Measurements from ENCODE around the gene KIF21B.

Gene KIF21B

DNA sequence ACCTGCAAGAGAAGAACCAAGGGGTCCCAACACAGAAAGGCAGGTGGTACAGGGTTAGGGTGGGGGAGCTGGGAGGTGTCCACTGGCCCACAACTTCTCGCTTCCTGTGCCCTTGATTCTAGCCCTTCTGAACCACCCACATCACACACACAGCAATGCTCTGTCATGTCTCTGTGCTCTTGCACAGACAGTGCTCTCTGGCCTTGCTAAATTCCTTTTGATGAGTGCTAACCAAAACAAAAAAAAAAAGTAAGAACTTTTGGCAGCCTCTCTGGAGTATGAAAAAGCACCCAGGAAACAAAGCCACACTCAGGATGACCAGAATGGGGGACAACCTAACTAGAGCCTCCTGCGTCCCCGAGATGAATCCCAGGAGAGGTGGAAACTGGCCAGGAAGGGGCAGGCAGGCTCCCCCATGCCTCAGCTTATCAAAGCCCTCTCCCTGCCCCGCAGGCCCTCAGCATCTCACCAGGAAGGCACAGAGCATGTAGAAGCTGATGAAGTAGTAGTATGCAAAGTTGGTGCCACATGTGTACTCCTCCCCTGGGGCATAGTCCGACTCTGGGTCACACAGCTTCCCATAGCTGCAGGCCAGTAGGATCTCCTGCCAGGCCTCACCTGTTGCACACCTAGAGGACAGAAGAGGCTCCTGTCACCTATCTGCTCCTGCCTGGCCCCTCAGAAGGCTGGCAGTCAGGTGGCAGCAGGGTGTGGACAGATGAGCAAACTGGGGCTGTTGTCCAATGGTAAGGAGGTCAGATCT is 27.2 kb upstream of the KIF21B start:
- H4K20me1 ChIP-seq (ENCODE audit: insufficient read depth, low read length) = no peaks in the 10 kb centered on the region
- no peak for TF ChIP-seq EZH2 (IDR thresholded peaks at IDR 0.05; ENCODE audit: borderline replicate concordance, low read length)
- TF ChIP-seq CTCF (IDR thresholded peaks at IDR 0.05; ENCODE audit: low read length) = no peak
- H3K9me2 ChIP-seq (ENCODE audit: low read depth, low read length) = no peaks in the 10 kb centered on the region
- H3K36me3 ChIP-seq (ENCODE audit: insufficient read depth, low read length) = no peaks in the 10 kb centered on the region
- H3K27me3 ChIP-seq (ENCODE audit: insufficient read depth, low read length) = peaks cover 10% of the 10 kb centered on the region
- H3K27ac ChIP-seq (ENCODE audit: low read depth, low read length, poor library complexity, severe bottlenecking) = no peak overlapping the region
- H2AFZ ChIP-seq (ENCODE audit: low read length) = no peak overlapping the region
- H3K4me1 ChIP-seq (ENCODE audit: insufficient read depth, low read length, severe bottlenecking) = peaks cover 3% of the 10 kb centered on the region
- H3K9ac ChIP-seq (ENCODE audit: low read length) = no peak overlapping the region
- H3K79me2 ChIP-seq (ENCODE audit: insufficient read depth, low read length) = no peaks in the 10 kb centered on the region
- H3F3A ChIP-seq (ENCODE audit: insufficient read depth, low read length) = no peaks in the 10 kb centered on the region
- no peak overlapping the region for H3K4me3 ChIP-seq (ENCODE audit: low read depth, low read length, poor library complexity, severe bottlenecking)
- H3K4me2 ChIP-seq (ENCODE audit: low read length) = no peak overlapping the region
- H3K9me3 ChIP-seq (ENCODE audit: low read length) = no peaks in the 10 kb centered on the region

DNA sequence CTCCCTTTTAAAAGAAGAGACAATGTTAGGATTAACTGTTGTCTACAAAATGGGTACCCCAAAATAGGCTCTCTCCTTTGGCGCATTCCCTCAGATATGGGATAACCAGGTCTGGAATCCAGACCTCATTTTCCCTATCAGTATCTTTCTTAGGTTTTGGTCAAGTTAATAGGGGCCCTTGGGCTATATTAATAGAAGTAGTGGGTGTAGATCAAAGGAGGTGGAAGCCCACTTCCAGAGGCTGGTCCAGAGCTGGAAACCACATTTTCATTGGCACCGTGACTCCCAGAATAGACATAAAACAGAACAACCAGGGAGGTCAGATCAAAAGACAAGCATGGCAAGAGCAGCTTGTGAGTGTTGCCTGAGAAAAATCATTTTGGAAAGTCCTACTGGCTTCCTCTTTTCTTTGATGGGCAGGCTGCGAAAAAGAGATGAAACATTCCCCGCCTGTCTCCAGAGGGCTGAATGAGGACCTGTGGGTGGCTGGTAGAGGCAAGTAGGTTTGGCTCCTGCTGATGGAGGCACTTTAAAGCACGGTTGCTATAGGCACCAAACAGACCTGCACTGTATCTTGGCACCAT is 25.8 kb upstream of the KIF21B start:
- H2AFZ ChIP-seq (ENCODE audit: low read length) = no peak overlapping the region
- no peak for TF ChIP-seq CTCF (IDR thresholded peaks at IDR 0.05; ENCODE audit: low read length)
- TF ChIP-seq EZH2 (IDR thresholded peaks at IDR 0.05; ENCODE audit: borderline replicate concordance, low read length) = no peak
- no peaks in the 10 kb centered on the region for H3K9me2 ChIP-seq (ENCODE audit: low read depth, low read length)
- peaks cover 10% of the 10 kb centered on the region for H3K27me3 ChIP-seq (ENCODE audit: insufficient read depth, low read length)
- H3F3A ChIP-seq (ENCODE audit: insufficient read depth, low read length) = no peaks in the 10 kb centered on the region
- no peaks in the 10 kb centered on the region for H3K36me3 ChIP-seq (ENCODE audit: insufficient read depth, low read length)
- H3K9ac ChIP-seq (ENCODE audit: low read length) = no peak overlapping the region
- H4K20me1 ChIP-seq (ENCODE audit: insufficient read depth, low read length) = no peaks in the 10 kb centered on the region
- no peaks in the 10 kb centered on the region for H3K79me2 ChIP-seq (ENCODE audit: insufficient read depth, low read length)
- no peak overlapping the region for H3K27ac ChIP-seq (ENCODE audit: low read depth, low read length, poor library complexity, severe bottlenecking)
- no peak overlapping the region for H3K4me2 ChIP-seq (ENCODE audit: low read length)
- H3K4me3 ChIP-seq (ENCODE audit: low read depth, low read length, poor library complexity, severe bottlenecking) = no peak overlapping the region
- H3K4me1 ChIP-seq (ENCODE audit: insufficient read depth, low read length, severe bottlenecking) = no peaks in the 10 kb centered on the region
- no peaks in the 10 kb centered on the region for H3K9me3 ChIP-seq (ENCODE audit: low read length)

DNA sequence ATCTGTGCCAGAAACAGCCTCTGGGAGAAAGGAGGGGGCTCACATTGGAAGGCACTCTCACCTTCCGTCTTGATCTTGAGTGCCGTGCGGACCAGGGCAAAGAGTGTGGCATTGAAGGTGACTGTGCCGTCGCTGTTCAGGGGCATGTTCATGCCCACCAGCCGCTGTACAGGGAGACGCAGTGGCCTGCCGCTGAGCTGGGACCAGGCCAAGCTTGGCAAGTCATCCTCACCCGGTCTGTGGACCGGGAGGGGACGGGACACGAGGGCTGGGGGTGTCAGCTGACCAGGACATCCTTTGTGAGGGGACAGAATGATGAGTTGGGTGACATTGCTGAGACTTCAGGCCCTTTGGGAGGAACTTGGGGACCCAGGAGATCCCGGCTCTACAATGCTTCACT is 25.0 kb upstream of the KIF21B start:
- H4K20me1 ChIP-seq (ENCODE audit: insufficient read depth, low read length) = no peaks in the 10 kb centered on the region
- H3K9ac ChIP-seq (ENCODE audit: low read length) = no peak overlapping the region
- H3K4me1 ChIP-seq (ENCODE audit: insufficient read depth, low read length, severe bottlenecking) = no peaks in the 10 kb centered on the region
- H3K4me2 ChIP-seq (ENCODE audit: low read length) = no peak overlapping the region
- no peak overlapping the region for H3K27ac ChIP-seq (ENCODE audit: low read depth, low read length, poor library complexity, severe bottlenecking)
- no peaks in the 10 kb centered on the region for H3K36me3 ChIP-seq (ENCODE audit: insufficient read depth, low read length)
- no peaks in the 10 kb centered on the region for H3K9me3 ChIP-seq (ENCODE audit: low read length)
- H2AFZ ChIP-seq (ENCODE audit: low read length) = no peak overlapping the region
- no peak for TF ChIP-seq CTCF (IDR thresholded peaks at IDR 0.05; ENCODE audit: low read length)
- TF ChIP-seq EZH2 (IDR thresholded peaks at IDR 0.05; ENCODE audit: borderline replicate concordance, low read length) = no peak
- peaks cover 10% of the 10 kb centered on the region for H3K27me3 ChIP-seq (ENCODE audit: insufficient read depth, low read length)
- H3K9me2 ChIP-seq (ENCODE audit: low read depth, low read length) = no peaks in the 10 kb centered on the region
- no peak overlapping the region for H3K4me3 ChIP-seq (ENCODE audit: low read depth, low read length, poor library complexity, severe bottlenecking)
- no peaks in the 10 kb centered on the region for H3K79me2 ChIP-seq (ENCODE audit: insufficient read depth, low read length)
- H3F3A ChIP-seq (ENCODE audit: insufficient read depth, low read length) = no peaks in the 10 kb centered on the region

All from OCI-LY1 (cell line).